ENCODE results near the gene C12orf56. TPM values are rescaled to one million over a fixed set of nuclear protein-coding genes. Genes with fewer than 3 reads are reported as not detected.

The C12orf56 gene
- total and polyA plus RNA-seq, 3 donors from 2014 or later = 4.2 to 21.8 (median 13.1) TPM

DNA sequence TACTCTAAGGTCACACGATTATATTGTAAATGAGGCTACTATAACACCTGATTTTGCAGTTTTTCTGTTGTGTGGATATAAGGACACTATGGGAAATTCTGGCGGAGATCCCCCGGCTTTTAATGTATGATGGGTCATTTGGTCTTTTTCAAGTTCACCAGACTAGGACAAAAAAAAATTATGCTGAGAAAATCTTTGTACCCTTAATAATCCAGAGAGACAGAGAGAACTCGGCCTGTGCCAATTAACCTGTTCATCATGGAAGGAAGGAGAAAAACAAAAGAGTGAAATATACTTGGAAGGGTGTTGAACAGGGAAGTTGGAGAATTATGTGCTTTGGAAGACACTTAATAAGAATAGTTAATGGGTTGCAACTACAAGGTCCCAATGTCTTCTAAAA, 106.3 kb downstream of the C12orf56 start:
- 87 to 90% methylated on average over 4 of the region's 4 CpGs for WGBS, 2 donors
- Histone ChIP-seq H3K27ac (no peak overlapping the region), H3K4me3 (no peak overlapping the region), H3K36me3 (ENCODE audit: low read depth, missing control alignments) (no peaks in the 10 kb centered on the region), H3K9me3 (no peaks in the 10 kb centered on the region), H3K4me1 (no peaks in the 10 kb centered on the region), H3K27me3 (no peaks in the 10 kb centered on the region)
- no peak for DNase-seq
- TF ChIP-seq, protein P1, sequence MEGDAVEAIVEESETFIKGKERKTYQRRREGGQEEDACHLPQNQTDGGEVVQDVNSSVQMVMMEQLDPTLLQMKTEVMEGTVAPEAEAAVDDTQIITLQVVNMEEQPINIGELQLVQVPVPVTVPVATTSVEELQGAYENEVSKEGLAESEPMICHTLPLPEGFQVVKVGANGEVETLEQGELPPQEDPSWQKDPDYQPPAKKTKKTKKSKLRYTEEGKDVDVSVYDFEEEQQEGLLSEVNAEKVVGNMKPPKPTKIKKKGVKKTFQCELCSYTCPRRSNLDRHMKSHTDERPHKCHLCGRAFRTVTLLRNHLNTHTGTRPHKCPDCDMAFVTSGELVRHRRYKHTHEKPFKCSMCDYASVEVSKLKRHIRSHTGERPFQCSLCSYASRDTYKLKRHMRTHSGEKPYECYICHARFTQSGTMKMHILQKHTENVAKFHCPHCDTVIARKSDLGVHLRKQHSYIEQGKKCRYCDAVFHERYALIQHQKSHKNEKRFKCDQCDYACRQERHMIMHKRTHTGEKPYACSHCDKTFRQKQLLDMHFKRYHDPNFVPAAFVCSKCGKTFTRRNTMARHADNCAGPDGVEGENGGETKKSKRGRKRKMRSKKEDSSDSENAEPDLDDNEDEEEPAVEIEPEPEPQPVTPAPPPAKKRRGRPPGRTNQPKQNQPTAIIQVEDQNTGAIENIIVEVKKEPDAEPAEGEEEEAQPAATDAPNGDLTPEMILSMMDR (IDR thresholded peaks at IDR 0.05) = no peak
- TF ChIP-seq POLR2A (IDR thresholded peaks at IDR 0.05) = no peak
- intact Hi-C loops (cut with DNase I; ENCODE audit: low total_unique reads) = no loop called here

DNA sequence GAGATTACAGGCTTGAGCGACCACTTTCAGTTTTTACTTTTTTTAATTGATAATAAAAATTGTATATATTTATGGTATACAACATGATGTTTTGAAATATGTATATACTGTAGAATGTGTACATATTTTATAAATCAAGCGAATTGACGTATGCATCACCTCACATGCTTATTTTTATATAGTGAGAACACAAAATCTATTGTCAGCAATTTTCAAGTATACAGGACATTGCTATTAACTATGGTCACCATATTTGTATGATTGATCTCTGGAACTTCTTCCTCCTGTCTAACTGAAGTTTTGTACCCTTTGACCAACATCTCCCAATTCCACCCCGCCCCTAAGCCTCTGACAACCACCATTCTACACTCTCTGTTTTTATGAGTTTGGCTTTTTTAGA, 112.1 kb downstream of the C12orf56 start:
- no peak overlapping the region for H3K27ac ChIP-seq
- H3K4me1 ChIP-seq = no peaks in the 10 kb centered on the region
- H3K36me3 ChIP-seq (ENCODE audit: low read depth, missing control alignments) = no peaks in the 10 kb centered on the region
- H3K4me3 ChIP-seq = no peak overlapping the region
- TF ChIP-seq, protein P1 (IDR thresholded peaks at IDR 0.05) = no peak
- no peak for TF ChIP-seq POLR2A (IDR thresholded peaks at IDR 0.05)
- H3K9me3 ChIP-seq = no peaks in the 10 kb centered on the region
- intact Hi-C loops (cut with DNase I; ENCODE audit: low total_unique reads) = no loop called here
- WGBS, 2 donors = 92 to 98% methylated on average over 4 of the region's 4 CpGs
- no peak for DNase-seq
- no peaks in the 10 kb centered on the region for H3K27me3 ChIP-seq

DNA sequence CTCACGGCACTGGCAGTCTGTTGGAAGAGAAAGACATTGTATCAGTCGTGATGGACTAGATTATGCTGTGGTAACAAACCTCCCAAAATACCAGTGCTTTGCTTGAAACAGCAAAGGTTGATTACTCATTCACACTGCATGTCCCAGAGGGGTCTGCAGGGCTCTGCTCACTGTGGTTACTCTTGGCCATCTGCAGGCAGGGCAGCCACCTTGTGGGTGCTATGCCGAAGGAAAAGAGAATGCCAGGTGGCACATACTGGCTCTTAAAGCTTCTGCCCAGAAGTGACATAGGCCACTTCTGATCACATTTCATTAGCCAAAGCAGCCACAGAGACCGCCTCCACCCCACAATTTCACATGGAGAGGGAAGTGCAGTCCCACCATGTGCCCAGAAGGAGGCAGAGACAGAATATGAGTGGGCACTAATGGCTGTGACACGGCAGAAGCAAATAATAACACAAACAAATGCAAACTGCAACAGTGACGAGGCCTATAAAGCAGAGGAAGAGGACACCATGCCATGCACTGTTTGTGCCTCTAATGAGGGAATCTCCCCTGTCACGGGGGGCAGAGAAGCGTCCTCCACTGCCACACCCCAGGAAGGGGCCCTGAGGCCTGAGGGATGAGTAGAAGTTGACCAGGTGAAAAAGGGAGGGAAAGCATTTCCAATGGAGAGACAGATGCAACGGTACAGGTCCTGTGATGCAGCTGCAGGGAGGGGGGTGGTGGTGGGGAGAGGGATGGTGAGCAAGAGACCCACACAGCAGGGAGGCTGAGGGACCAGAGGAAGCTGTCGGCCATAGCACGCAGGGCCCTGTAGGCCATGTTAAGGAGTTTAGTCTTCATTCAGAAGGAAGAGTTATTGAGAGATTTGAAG, 116.8 kb downstream of the C12orf56 start:
- H3K27ac ChIP-seq = no peak overlapping the region
- H3K27me3 ChIP-seq = no peaks in the 10 kb centered on the region
- no peak overlapping the region for H3K4me3 ChIP-seq
- H3K9me3 ChIP-seq = no peaks in the 10 kb centered on the region
- intact Hi-C loops (cut with DNase I; ENCODE audit: low total_unique reads) = no loop called here
- 60 to 63% methylated on average over 11 of the region's 11 CpGs for WGBS, 2 donors
- no peaks in the 10 kb centered on the region for H3K36me3 ChIP-seq (ENCODE audit: low read depth, missing control alignments)
- no peaks in the 10 kb centered on the region for H3K4me1 ChIP-seq
- TF ChIP-seq, protein P1 (IDR thresholded peaks at IDR 0.05) = peak in 1 of 3 experiments; percentile 34
- no peak for TF ChIP-seq POLR2A (IDR thresholded peaks at IDR 0.05)
- peak; percentile 22 for DNase-seq

DNA sequence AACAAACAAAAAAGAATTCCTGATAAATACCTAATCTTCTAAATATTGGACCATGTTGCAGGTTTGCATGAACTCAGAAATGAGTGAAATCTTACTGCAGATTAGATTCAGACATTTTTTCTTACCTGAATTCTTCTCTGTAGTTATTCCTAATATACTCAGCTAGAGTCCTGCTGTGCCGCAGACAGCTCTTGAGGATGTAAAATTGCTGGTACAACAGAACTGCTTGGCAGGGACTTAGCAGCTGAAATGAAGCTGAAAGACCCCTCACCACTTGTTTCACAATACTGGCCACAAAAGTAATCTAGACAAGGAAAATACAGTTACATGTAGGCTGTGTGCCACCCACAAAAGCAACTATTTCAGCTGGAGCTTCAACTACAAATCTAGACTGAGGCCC, 120.1 kb downstream of the C12orf56 start:
- no peaks in the 10 kb centered on the region for H3K4me1 ChIP-seq
- WGBS, 2 donors = 91 to 97% methylated on average over 1 of the region's 1 CpG
- no peaks in the 10 kb centered on the region for H3K27me3 ChIP-seq
- DNase-seq = no peak
- H3K4me3 ChIP-seq = no peak overlapping the region
- no peaks in the 10 kb centered on the region for H3K9me3 ChIP-seq
- H3K27ac ChIP-seq = no peak overlapping the region
- TF ChIP-seq, protein P1 (IDR thresholded peaks at IDR 0.05) = no peak
- TF ChIP-seq POLR2A (IDR thresholded peaks at IDR 0.05) = no peak
- intact Hi-C loops (cut with DNase I; ENCODE audit: low total_unique reads) = no loop called here
- no peaks in the 10 kb centered on the region for H3K36me3 ChIP-seq (ENCODE audit: low read depth, missing control alignments)

DNA sequence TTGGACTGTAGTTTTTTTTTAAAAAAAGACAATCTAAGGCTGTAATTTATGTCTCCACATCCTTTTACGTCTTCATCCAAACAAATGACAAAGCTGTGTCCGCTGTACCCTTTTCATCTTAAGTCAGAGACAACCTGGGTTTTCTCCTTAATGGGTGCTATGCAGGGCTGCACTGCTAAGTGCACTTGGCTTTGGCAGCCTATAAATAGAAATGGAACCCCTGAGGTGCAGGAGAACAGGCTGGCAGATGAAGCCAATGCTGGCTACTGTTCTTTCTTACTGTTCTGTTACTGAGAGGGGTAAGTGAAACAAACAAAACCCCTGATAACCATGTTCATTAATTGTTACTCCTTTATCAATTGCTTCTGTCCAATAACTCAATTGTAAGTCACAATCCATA, 121.4 kb downstream of the C12orf56 start:
- no peak for DNase-seq
- H3K9me3 ChIP-seq = no peaks in the 10 kb centered on the region
- H3K4me3 ChIP-seq = no peak overlapping the region
- intact Hi-C loops (cut with DNase I; ENCODE audit: low total_unique reads) = no loop called here
- no peaks in the 10 kb centered on the region for H3K27me3 ChIP-seq
- H3K27ac ChIP-seq = no peak overlapping the region
- TF ChIP-seq POLR2A (IDR thresholded peaks at IDR 0.05) = no peak
- TF ChIP-seq, protein P1 (IDR thresholded peaks at IDR 0.05) = no peak
- 46 to 66% methylated on average over 2 of the region's 2 CpGs for WGBS, 2 donors
- no peaks in the 10 kb centered on the region for H3K4me1 ChIP-seq
- no peaks in the 10 kb centered on the region for H3K36me3 ChIP-seq (ENCODE audit: low read depth, missing control alignments)
